Measurements from ENCODE around the gene SFSWAP.

SFSWAP gene

DNA sequence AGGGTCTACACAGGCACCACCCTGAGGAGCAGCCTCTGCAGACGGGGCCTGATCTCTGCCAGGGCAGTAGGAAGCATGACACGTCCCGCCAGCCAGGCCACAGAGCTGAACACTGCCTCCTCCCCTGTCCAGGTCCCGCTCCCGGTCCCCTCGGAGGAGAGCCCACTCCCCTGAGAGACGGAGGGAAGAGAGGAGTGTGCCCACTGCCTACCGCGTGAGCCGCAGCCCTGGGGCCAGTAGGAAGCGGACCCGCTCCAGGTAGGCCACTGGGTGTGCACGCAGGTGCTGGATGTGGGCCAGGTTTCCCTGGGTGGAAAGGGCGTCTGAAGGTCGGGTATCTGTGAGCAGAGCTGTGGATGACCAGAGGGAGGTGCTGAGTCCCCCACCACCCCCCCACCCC is 75.4 kb downstream of the SFSWAP start:
- TF ChIP-seq TAF1 (IDR thresholded peaks at IDR 0.05; ENCODE audit: borderline replicate concordance, insufficient read depth, low read length) (no peak), POLR2AphosphoS5 (IDR thresholded peaks at IDR 0.05; ENCODE audit: low read depth, low read length) (no peak)

DNA sequence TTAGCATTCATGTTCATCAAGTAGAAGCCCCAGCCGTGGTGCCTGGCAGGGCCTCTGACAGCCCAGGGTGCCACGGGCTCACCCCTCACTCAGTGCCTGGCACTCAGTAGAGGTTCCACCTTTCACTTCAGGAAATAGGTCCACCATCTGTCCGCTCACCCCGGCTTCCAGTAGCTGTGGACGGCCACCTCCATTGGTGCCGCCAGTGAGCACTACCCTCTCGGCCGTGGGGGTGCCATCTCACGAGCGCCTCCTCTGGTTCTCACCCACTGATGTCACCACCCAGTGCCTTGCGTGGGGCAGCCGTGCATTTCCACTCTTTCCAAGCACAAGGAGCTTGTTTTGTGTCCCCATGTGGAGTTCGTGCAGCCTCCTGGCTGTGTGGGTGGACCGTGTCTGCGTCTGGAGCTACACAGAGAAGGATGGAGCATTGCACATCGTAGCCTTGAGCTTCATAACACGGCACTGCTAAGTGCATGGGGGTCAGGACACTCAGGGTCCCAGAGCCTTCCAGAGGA is 76.3 kb downstream of the SFSWAP start:
- TF ChIP-seq FOXP2 (optimal IDR thresholded peaks at IDR 0.05; ENCODE audit: borderline replicate concordance, extremely low read depth, extremely low read length, insufficient read depth) (no peak), TAF1 (IDR thresholded peaks at IDR 0.05; ENCODE audit: borderline replicate concordance, insufficient read depth, low read length) (no peak), SIN3A (IDR thresholded peaks at IDR 0.05; ENCODE audit: borderline replicate concordance, insufficient read depth, low read length) (no peak), POLR2AphosphoS5 (IDR thresholded peaks at IDR 0.05; ENCODE audit: low read depth, low read length) (no peak)
- TF ChIP-seq, protein P1, sequence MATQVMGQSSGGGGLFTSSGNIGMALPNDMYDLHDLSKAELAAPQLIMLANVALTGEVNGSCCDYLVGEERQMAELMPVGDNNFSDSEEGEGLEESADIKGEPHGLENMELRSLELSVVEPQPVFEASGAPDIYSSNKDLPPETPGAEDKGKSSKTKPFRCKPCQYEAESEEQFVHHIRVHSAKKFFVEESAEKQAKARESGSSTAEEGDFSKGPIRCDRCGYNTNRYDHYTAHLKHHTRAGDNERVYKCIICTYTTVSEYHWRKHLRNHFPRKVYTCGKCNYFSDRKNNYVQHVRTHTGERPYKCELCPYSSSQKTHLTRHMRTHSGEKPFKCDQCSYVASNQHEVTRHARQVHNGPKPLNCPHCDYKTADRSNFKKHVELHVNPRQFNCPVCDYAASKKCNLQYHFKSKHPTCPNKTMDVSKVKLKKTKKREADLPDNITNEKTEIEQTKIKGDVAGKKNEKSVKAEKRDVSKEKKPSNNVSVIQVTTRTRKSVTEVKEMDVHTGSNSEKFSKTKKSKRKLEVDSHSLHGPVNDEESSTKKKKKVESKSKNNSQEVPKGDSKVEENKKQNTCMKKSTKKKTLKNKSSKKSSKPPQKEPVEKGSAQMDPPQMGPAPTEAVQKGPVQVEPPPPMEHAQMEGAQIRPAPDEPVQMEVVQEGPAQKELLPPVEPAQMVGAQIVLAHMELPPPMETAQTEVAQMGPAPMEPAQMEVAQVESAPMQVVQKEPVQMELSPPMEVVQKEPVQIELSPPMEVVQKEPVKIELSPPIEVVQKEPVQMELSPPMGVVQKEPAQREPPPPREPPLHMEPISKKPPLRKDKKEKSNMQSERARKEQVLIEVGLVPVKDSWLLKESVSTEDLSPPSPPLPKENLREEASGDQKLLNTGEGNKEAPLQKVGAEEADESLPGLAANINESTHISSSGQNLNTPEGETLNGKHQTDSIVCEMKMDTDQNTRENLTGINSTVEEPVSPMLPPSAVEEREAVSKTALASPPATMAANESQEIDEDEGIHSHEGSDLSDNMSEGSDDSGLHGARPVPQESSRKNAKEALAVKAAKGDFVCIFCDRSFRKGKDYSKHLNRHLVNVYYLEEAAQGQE (IDR thresholded peaks at IDR 0.05; ENCODE audit: insufficient read depth in 1 of 2, low read depth in 2 of 2, low read length in 2 of 2): no peak

DNA sequence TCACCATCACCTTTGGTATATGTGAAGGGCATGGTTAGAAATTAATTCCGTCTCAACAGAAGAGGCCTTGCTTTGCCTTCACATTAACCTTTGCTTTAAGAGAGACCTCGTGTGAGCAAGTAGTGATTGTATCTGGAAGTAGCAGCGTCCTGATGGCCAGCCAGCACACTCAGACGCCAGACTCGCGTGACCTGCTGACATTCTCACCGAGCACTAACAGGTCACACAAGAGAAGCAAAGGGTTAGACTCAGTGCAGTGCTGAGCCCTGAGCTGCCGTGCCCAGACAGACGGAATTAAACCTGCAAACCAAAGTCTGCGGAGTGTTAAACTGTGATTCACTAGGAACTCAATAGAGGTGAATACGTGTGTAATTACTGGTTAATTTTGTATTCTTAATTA is 77.2 kb downstream of the SFSWAP start:
- TF ChIP-seq TAF1 (IDR thresholded peaks at IDR 0.05; ENCODE audit: borderline replicate concordance, insufficient read depth, low read length) (no peak), FOXP2 (optimal IDR thresholded peaks at IDR 0.05; ENCODE audit: borderline replicate concordance, extremely low read depth, extremely low read length, insufficient read depth) (no peak), SIN3A (IDR thresholded peaks at IDR 0.05; ENCODE audit: borderline replicate concordance, insufficient read depth, low read length) (no peak), POLR2AphosphoS5 (IDR thresholded peaks at IDR 0.05; ENCODE audit: low read depth, low read length) (no peak)
- TF ChIP-seq, protein P1 (IDR thresholded peaks at IDR 0.05; ENCODE audit: insufficient read depth in 1 of 2, low read depth in 2 of 2, low read length in 2 of 2): no peak

DNA sequence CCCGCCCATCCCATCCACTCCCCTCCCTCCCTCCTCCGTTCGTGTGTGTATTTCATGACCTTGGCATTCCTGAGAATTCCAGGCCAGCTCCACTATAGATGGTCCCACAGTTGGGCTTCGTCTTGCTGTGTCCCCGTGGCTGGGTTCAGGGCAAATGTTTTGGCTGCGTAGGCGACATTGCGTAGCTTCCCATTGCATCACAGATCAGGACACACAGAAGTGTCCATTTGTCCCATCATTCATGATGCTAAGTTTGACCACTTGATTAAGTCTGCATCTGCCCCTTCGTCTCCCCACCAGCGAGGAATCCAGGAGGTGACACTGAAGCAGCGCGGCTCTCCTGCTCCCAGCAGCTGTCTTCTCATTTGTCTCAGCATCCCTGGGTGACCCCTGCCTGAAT is 78.7 kb downstream of the SFSWAP start:
- no peak for TF ChIP-seq POLR2AphosphoS5 (IDR thresholded peaks at IDR 0.05; ENCODE audit: low read depth, low read length)
- TF ChIP-seq, protein P1 (IDR thresholded peaks at IDR 0.05; ENCODE audit: insufficient read depth in 1 of 2, low read depth in 2 of 2, low read length in 2 of 2): no peak
- no peak for TF ChIP-seq FOXP2 (optimal IDR thresholded peaks at IDR 0.05; ENCODE audit: borderline replicate concordance, extremely low read depth, extremely low read length, insufficient read depth)
- TF ChIP-seq SIN3A (IDR thresholded peaks at IDR 0.05; ENCODE audit: borderline replicate concordance, insufficient read depth, low read length): no peak
- TF ChIP-seq TAF1 (IDR thresholded peaks at IDR 0.05; ENCODE audit: borderline replicate concordance, insufficient read depth, low read length): no peak

DNA sequence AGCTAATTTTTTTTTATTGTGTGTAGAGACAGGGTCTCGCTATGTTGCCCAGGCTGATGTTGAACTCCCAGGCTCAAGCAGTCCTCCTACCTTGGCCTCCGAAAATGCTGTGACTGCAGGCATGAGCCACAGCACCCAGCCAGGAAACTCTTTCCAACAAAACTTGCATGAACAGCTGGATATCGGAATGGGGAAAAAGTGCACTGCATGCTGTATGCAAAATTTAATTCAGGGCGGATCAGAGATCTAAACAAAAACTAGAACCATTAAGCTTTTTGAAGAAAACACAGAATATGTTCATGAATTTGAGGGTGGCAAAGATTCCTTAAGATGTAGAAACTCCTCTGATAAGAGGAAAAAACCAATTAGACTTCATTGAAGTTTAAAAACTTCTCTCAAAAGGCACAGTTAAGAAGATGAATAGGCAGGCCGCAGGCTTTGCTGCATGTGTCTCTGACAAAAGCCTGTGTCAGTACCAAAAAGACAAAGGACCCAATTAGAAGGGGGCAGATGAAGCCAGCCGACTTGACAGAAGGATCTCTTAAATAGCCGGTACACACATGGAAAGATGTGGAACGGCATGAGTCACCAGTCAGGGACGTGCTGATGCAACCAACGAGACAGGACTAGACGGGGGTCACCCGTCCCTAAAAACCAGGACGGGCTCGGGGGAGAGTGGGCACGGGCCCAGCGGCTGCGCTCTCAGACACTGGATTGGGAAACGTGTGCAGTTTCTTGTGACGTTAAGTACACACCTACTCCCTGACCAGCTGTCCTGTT is 82.5 kb downstream of the SFSWAP start:
- no peak for TF ChIP-seq FOXP2 (optimal IDR thresholded peaks at IDR 0.05; ENCODE audit: borderline replicate concordance, extremely low read depth, extremely low read length, insufficient read depth)
- TF ChIP-seq SIN3A (IDR thresholded peaks at IDR 0.05; ENCODE audit: borderline replicate concordance, insufficient read depth, low read length): no peak
- no peak for TF ChIP-seq POLR2AphosphoS5 (IDR thresholded peaks at IDR 0.05; ENCODE audit: low read depth, low read length)
- no peak for TF ChIP-seq TAF1 (IDR thresholded peaks at IDR 0.05; ENCODE audit: borderline replicate concordance, insufficient read depth, low read length)
- TF ChIP-seq, protein P1 (IDR thresholded peaks at IDR 0.05; ENCODE audit: insufficient read depth in 1 of 2, low read depth in 2 of 2, low read length in 2 of 2): no peak
